ENCODE measurements around the gene FANCC. TPM values are rescaled to one million over a fixed set of nuclear protein-coding genes. Genes with fewer than 3 reads are reported as not detected.

FANCC gene
- total and polyA plus RNA-seq, 2 of the 13 experiments (the other 11 are each of a cell fraction or from before 2014, with no cell fraction given), result 7.4 to 8.6 TPM

GRCh38 chr9:95105519-95106287, 211.8 kb downstream of the FANCC start:
- no TSS peak for BruUV-seq (replicated peaks)
- no peak overlapping the region for H3K4me3 ChIP-seq (replicated peaks in 1 of 3; ENCODE audit: insufficient read depth in 1 of 3, low read depth in 2 of 3, low read length in 3 of 3)
- H3K4me1 ChIP-seq (ENCODE audit: insufficient read depth, low read length), result peaks cover 9% of the 10 kb centered on the region
- no peaks in the 10 kb centered on the region for H3K27me3 ChIP-seq (ENCODE audit: control insufficient read depth in 1 of 2, insufficient read depth in 2 of 2, low read length in 2 of 2)
- intact Hi-C loops (cut with micrococcal nuclease; ENCODE audit: unreplicated experiment), result no loop called here
- no peak for TF ChIP-seq ZFP62 (CRISPR knock-in tag; IDR thresholded peaks at IDR 0.05)
- no peak for TF ChIP-seq FIP1L1 (IDR thresholded peaks at IDR 0.05; ENCODE audit: borderline replicate concordance, insufficient read depth, low read depth, low read length)
- TF ChIP-seq PHF8 (CRISPR knock-in tag; IDR thresholded peaks at IDR 0.05), result no peak
- no peak for TF ChIP-seq ZBTB20 (CRISPR knock-in tag; IDR thresholded peaks at IDR 0.05; ENCODE audit: borderline replicate concordance, low read depth)
- no peak for TF ChIP-seq ZEB1 (IDR thresholded peaks at IDR 0.05; ENCODE audit: insufficient replicate concordance, low read depth)
- no peak for TF ChIP-seq EZH2 (conservative IDR thresholded peaks at IDR 0.05; ENCODE audit: low read depth, low read length)
- TF ChIP-seq ZFP36L2 (CRISPR knock-in tag; IDR thresholded peaks at IDR 0.05), result no peak
- TF ChIP-seq, protein P1, sequence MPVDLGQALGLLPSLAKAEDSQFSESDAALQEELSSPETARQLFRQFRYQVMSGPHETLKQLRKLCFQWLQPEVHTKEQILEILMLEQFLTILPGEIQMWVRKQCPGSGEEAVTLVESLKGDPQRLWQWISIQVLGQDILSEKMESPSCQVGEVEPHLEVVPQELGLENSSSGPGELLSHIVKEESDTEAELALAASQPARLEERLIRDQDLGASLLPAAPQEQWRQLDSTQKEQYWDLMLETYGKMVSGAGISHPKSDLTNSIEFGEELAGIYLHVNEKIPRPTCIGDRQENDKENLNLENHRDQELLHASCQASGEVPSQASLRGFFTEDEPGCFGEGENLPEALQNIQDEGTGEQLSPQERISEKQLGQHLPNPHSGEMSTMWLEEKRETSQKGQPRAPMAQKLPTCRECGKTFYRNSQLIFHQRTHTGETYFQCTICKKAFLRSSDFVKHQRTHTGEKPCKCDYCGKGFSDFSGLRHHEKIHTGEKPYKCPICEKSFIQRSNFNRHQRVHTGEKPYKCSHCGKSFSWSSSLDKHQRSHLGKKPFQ (CRISPR knock-in tag; IDR thresholded peaks at IDR 0.05; ENCODE audit: insufficient replicate concordance), result no peak
- TF ChIP-seq, protein P2, sequence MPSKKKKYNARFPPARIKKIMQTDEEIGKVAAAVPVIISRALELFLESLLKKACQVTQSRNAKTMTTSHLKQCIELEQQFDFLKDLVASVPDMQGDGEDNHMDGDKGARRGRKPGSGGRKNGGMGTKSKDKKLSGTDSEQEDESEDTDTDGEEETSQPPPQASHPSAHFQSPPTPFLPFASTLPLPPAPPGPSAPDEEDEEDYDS (CRISPR knock-in tag; IDR thresholded peaks at IDR 0.05), result no peak
- no peak for TF ChIP-seq ESRRA (CRISPR knock-in tag; IDR thresholded peaks at IDR 0.05; ENCODE audit: low read depth)
- no peak for TF ChIP-seq EHMT2 (IDR thresholded peaks at IDR 0.05; ENCODE audit: borderline replicate concordance, low read depth, low read length)
- no peak for TF ChIP-seq ZBTB38 (CRISPR knock-in tag; IDR thresholded peaks at IDR 0.05)
- no peak for TF ChIP-seq ZSCAN5A (CRISPR knock-in tag; IDR thresholded peaks at IDR 0.05; ENCODE audit: borderline replicate concordance)
- no peak for TF ChIP-seq ZNF12 (CRISPR knock-in tag; IDR thresholded peaks at IDR 0.05)
- H3K27ac ChIP-seq (ENCODE audit: extremely low read length, insufficient read depth, low read length), result no peak overlapping the region
- 93% methylated on average over 12 of the region's 13 CpGs for WGBS (ENCODE audit: low lambda C conversion rate)
- no peak for FAIRE-seq
- CTCF ChIA-PET (ENCODE audit: low intra/inter-chr PET ratio, low total read pairs), result no interaction called here
- no peak for ATAC-seq
- DNase-seq (ENCODE audit: low spot score), result no peak
- in situ Hi-C loops (cut with HindIII; ENCODE audit: extremely low pct_ligation_motif_present, low pct_unique_long_range_greater_than_20kb), result no loop called here
- peaks cover 11 to 24% of the 10 kb centered on the region in 2 experiments; a peak in 4 of 5 replicates for H3K36me3 ChIP-seq (replicated peaks in 1 of 2; ENCODE audit: control insufficient read depth in 1 of 2, insufficient read depth in 2 of 2, low read length in 2 of 2)
- no peaks in the 10 kb centered on the region for H4K20me1 ChIP-seq (ENCODE audit: insufficient read depth, low read length)
- POLR2A ChIA-PET, result no interaction called here
- no peak overlapping the region for H3K9ac ChIP-seq (ENCODE audit: insufficient read depth, low read depth, low read length)
- no peaks in the 10 kb centered on the region for H3K9me3 ChIP-seq (ENCODE audit: low read length)
- H3K79me2 ChIP-seq (ENCODE audit: insufficient read depth, low read length), result no peaks in the 10 kb centered on the region
- H3K4me2 ChIP-seq (ENCODE audit: low read depth, low read length), result no peak overlapping the region
- H2AFZ ChIP-seq (ENCODE audit: low read length), result no peak overlapping the region
